Activated CD4-positive, alpha-beta memory T cell treated with anti-CD3 and anti-CD28 coated beads, Interleukin-2, amount 10 ng/mL, durations not matched to agents 7 days and 5 days (primary cell): ENCODE results near the gene G3BP1. TPM values are rescaled to one million over a fixed set of nuclear protein-coding genes. Genes with fewer than 3 reads are reported as not detected.

Source experiments
- CTCF ChIA-PET: fragments of 350-600 bp; sonication (Branson Sonifier 250); formaldehyde crosslinking; loops from one replicate; lab custom pipeline; 2021; ENCODE audit warnings: antibody characterized with exemption, inconsistent platforms; lab: Charles Lee
- POLR2A ChIA-PET: fragments of 350-600 bp; sonication (Branson Sonifier 250); formaldehyde crosslinking; loops from one replicate; lab custom pipeline; 2021; ENCODE audit warnings: antibody characterized with exemption; lab: Charles Lee
- DNase-seq: peaks from one replicate; pipeline ENCODE4 v3.0.0-alpha.2; 2020
- H3K27ac Mint-ChIP-seq: one replicate; pipeline ENCODE4 v1.8.0; 2021; ENCODE audit warnings: mild to moderate bottlenecking, mixed read lengths
- H3K27me3 Mint-ChIP-seq: one replicate; pipeline ENCODE4 v1.8.0; 2021; ENCODE audit warnings: mixed read lengths
- H3K36me3 Mint-ChIP-seq: one replicate; pipeline ENCODE4 v1.8.0; 2021; ENCODE audit warnings: low read depth, mixed read lengths
- H3K4me1 Mint-ChIP-seq: one replicate; pipeline ENCODE4 v1.8.0; 2021; ENCODE audit warnings: mixed read lengths
- H3K4me3 Mint-ChIP-seq: one replicate; pipeline ENCODE4 v1.8.0; 2021; ENCODE audit warnings: mild to moderate bottlenecking, mixed read lengths
- H3K9me3 Mint-ChIP-seq: one replicate; pipeline ENCODE4 v1.8.0; 2021; ENCODE audit warnings: mixed read lengths
- total RNA-seq, 2 experiments: library from RNA; stranded (reverse); gene quantifications; one replicate each; pipeline ENCODE4 v1.2.3, GENCODE V29; 2021

Gene G3BP1
- total RNA-seq, 2 experiments from 2014 or later, result 198 to 210 TPM

DNA sequence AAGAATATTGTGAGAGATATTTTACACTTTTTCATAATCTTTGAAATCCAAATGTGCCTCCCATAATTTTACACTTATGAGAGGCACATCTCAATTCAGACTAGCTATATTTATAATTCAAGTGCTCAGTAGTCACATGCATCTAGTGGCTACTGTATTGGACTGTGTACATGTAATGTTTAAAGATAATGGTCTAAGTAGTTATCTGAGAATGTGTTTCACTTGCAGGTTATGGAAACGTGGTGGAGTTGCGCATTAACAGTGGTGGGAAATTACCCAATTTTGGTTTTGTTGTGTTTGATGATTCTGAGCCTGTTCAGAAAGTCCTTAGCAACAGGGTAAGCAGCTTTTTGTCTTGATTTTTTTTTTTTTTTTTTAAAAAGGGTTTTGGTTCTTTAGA, 28.8 kb downstream of the G3BP1 start:
- POLR2A ChIA-PET, result interaction anchor here (4.4 kb wide), 1 partner anchor 29 kb away, joined by 24 read pairs; the partner anchor contains the start of gene G3BP1
- DNase-seq, result no peak

DNA sequence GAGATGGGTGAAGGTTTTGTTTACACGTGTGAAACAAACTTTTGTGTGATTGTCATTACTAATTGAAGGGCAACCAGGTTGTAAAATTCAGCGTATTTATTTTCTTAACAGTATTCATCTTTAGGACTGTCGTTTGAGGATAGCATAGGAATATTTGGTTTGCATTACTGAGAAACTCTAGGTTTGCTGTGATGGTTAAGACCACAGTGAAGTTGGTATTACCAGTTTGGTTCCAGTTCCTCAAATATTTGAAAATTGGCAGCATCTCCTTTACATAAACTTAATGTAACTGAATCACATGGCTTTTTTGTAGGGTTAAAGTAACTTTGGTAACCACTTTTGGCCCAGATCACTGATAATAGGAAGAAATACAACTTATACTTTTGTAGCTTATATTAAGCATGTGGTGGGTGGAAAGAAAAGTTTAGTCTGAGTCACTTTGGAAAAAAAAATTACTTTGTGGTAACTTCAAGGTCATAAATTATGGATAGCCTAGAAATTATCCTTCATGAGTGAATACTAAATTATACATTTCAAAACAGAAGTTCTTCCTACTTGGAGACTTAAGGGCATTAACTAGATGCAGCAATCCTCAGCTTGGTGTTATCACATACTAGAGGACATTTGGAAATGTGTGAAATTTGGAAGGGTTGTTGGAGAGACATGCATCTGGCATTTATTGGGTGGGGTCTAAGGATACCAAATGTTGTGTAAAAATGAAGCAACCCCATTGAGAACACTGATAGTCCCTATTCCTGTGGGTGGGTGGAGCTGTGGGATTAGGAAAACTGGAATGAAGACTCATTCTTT, 33.9 kb downstream of the G3BP1 start:
- Mint-ChIP-seq H3K27ac (no peak overlapping the region), H3K27me3 (no peaks in the 10 kb centered on the region), H3K36me3 (peaks cover 80% of the 10 kb centered on the region), H3K4me1 (peaks cover 20% of the 10 kb centered on the region), H3K4me3 (no peak overlapping the region), H3K9me3 (peaks cover 3% of the 10 kb centered on the region)
- DNase-seq, result no peak
- CTCF ChIA-PET, result interaction anchor here (0.8 to 1.3 kb wide), 2 partner anchors 19 to 21 kb away, joined by 3 to 4 read pairs; no protein-coding TSS in a partner anchor
- POLR2A ChIA-PET, result no interaction called here

More for the DNA sequence above, 28.8 kb downstream of the G3BP1 start:
- H3K9me3 Mint-ChIP-seq, result no peaks in the 10 kb centered on the region
- no peaks in the 10 kb centered on the region for H3K27me3 Mint-ChIP-seq
- peaks cover 80% of the 10 kb centered on the region for H3K36me3 Mint-ChIP-seq
- peaks cover 23% of the 10 kb centered on the region for H3K4me1 Mint-ChIP-seq
- H3K4me3 Mint-ChIP-seq, result no peak overlapping the region
- H3K27ac Mint-ChIP-seq, result no peak overlapping the region
- CTCF ChIA-PET, result interaction anchor here (0.8 to 1.2 kb wide), 2 partner anchors 25 to 29 kb away, joined by 3 to 5 read pairs; no protein-coding TSS in a partner anchor

DNA sequence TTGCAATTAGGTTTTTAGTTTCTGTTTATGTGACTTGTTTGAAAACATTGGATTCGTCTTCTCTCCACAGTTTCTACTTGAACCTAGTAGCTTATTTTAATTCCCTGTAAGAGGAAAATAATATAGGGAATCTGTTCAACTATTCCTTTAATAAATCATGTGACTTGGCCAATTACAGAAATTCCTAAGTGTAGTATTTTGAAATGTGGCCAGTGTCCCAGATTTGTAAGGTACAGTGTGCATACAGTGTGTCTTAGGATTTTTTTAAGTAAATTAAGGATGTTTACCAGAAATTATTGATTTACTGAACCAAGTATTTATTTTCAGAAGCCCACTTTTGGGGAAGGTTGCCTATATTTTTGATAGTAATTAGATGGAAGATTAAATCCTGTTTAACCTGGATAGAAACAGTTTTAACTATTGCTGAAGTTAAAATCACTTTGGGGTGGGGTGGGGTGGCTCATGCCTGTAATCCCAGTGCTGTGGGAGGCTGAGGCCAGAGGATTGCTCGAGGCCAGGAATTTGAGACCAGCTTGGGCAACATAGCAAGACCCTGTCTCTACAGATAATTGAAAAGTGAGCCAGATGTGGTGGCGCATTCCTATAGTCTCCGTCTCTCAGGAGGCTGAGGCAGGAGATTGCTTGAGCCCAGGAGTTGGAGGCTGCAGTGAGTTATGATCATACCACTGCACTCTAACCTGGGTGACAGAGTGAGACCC, 36.9 kb downstream of the G3BP1 start:
- no peaks in the 10 kb centered on the region for H3K27me3 Mint-ChIP-seq
- peaks cover 3% of the 10 kb centered on the region for H3K9me3 Mint-ChIP-seq
- no peak overlapping the region for H3K27ac Mint-ChIP-seq
- POLR2A ChIA-PET, result interaction anchor here (0.7 kb wide), 1 partner anchor 38 kb away, joined by 4 read pairs; the partner anchor contains the start of gene G3BP1
- H3K4me1 Mint-ChIP-seq, result peaks cover 24% of the 10 kb centered on the region
- CTCF ChIA-PET, result no interaction called here
- H3K36me3 Mint-ChIP-seq, result peaks cover 91% of the 10 kb centered on the region
- H3K4me3 Mint-ChIP-seq, result no peak overlapping the region
- no peak for DNase-seq

DNA sequence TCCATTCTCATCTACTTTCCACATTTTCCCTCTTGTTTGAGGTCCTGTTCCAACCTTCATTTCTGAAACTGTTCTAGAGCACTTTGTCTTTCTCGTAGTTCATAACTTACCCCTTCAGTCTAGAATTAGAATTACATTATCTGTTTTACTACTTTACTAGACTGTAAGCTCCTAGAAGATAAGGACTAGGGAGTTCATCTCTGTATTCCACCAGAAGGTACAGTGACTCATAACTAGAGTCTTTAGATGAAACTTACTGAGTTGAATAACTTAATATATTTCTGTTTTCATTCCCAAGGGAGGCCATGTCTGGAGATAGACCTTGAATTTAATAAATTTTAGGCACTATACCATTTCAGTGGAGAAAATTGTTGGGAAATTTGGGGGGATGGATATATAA, 38.7 kb downstream of the G3BP1 start:
- ChIA-PET CTCF (interaction anchor here (1.9 kb wide), 1 partner anchor 14 kb away, joined by 4 read pairs; no protein-coding TSS in a partner anchor), POLR2A (no interaction called here)
- Mint-ChIP-seq H3K27me3 (no peaks in the 10 kb centered on the region), H3K4me3 (no peak overlapping the region), H3K9me3 (peaks cover 3% of the 10 kb centered on the region), H3K4me1 (peaks cover 23% of the 10 kb centered on the region), H3K27ac (no peak overlapping the region), H3K36me3 (peaks cover 91% of the 10 kb centered on the region)
- no peak for DNase-seq

DNA sequence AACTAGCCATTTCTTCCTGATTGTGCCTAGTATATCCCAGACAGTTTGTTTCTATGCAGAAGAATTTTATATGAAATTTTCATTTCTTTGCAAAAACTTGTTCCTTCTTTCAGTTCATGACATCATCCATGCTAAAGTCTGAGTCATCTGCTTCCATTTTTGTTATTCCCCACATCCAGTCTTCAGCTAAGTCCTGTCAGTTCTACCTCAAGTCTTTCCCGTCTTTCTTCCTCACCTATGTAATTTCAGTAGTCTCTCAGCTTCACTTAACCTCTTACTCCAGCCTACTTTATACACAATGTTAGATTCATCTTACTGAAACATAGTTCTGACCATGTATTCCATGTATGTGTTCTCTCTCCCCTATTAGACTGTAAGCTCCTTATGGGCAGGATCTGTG, 39.1 kb downstream of the G3BP1 start:
- Mint-ChIP-seq H3K27me3 (no peaks in the 10 kb centered on the region), H3K4me3 (no peak overlapping the region), H3K9me3 (peaks cover 3% of the 10 kb centered on the region), H3K4me1 (peaks cover 21% of the 10 kb centered on the region), H3K36me3 (peaks cover 87% of the 10 kb centered on the region), H3K27ac (no peak overlapping the region)
- CTCF ChIA-PET, result interaction anchor here (1.9 kb wide), 1 partner anchor 13 kb away, joined by 4 read pairs; no protein-coding TSS in a partner anchor
- POLR2A ChIA-PET, result no interaction called here
- no peak for DNase-seq

DNA sequence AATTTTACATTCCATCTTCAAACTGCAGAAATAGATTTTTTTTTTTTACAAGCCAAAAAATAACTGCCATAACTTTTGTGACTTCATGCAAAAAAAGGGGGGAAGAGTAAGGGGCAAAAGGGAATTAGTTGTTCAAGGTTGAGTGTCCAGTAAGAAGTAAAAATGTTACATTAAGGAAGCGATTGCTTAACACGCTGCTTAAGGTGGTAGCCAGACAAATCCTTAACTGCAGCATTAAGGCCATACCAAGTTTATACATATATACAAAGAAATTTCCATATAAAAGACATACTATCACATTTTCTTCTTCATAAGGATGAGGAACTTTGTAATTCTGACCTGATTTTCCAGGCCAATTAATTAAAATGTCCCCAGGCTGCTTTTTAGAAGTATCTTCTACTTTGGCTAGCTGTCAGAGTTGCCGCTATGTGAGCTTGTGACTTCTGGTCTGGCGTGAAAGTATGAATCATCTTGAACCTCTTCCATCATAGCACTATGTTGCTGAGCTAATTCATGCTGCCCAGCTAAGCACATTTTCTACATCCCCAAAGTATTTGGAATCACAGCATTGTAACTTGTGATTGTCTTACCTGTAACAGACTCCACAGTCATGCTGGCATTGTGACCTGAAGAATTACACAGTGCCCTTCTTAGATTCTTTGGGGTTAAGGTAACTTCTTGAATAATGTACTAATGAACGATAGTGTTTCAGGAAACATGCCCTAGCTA, 40.0 kb downstream of the G3BP1 start:
- CTCF ChIA-PET, result interaction anchor here (1.3 kb wide), 1 partner anchor 13 kb away, joined by 3 read pairs; no protein-coding TSS in a partner anchor
- H3K36me3 Mint-ChIP-seq, result peaks cover 85% of the 10 kb centered on the region
- peaks cover 17% of the 10 kb centered on the region for H3K4me1 Mint-ChIP-seq
- H3K27ac Mint-ChIP-seq, result no peak overlapping the region
- H3K27me3 Mint-ChIP-seq, result no peaks in the 10 kb centered on the region
- H3K4me3 Mint-ChIP-seq, result no peak overlapping the region
- H3K9me3 Mint-ChIP-seq, result peaks cover 3% of the 10 kb centered on the region
- DNase-seq, result no peak
- POLR2A ChIA-PET, result interaction anchor here (1.0 to 1.4 kb wide), 2 partner anchors 13 to 41 kb away, joined by 3 to 5 read pairs; partner anchors contain the start of gene G3BP1

DNA sequence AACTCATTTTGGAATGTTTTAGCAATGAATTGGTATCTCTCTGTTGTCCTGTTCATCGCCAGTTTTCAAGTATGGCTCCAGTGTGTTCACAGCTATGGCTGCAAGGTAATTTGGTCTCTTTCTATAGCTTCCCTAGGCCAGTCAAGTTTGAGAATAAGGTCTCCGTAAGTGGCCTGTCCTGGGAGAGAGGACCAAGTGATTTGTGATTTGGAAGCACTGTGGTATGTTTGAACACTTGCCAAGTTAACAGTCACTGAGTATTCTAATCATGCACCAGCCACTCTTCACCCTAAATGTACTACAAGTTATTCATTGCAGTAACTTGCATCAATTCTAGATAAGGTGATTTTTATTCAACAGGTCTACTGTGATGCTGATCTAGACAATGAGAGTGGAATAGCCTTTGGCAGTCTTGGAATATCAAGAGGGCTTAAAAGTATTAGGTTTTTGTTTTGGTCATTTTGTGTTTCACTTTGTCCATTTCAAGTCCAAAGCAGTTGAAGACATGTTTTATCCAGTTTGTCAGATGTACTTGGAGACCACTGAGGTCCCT, 41.1 kb downstream of the G3BP1 start:
- Mint-ChIP-seq H3K4me1 (peaks cover 13% of the 10 kb centered on the region), H3K9me3 (peaks cover 3% of the 10 kb centered on the region), H3K27ac (no peak overlapping the region), H3K27me3 (no peaks in the 10 kb centered on the region), H3K4me3 (no peak overlapping the region), H3K36me3 (peaks cover 76% of the 10 kb centered on the region)
- ChIA-PET POLR2A (interaction anchor here (1.4 kb wide), 1 partner anchor 42 kb away, joined by 5 read pairs; the partner anchor contains the start of gene G3BP1), CTCF (interaction anchor here (1.3 kb wide), 1 partner anchor 12 kb away, joined by 3 read pairs; no protein-coding TSS in a partner anchor)
- DNase-seq, result no peak

DNA sequence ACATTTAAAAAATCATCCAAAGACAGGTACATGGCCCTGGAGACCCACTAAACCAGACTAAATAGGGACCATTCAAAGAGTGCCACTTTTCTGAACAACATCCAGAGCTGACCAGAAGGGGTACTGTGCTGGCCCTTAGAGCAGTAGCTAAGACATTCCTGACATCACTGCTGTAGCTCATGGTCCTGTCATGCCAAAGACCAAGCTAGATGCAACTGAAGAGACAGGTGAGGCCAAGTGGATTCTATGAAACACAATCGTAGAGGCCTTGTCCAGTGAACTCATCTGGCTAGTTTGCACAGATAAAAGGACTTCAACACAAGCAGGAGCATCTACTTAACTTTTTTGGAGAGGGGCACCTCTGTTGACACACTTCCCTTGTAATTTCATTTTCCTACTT, 43.3 kb downstream of the G3BP1 start:
- peaks cover 55% of the 10 kb centered on the region for H3K36me3 Mint-ChIP-seq
- peaks cover 6% of the 10 kb centered on the region for H3K4me1 Mint-ChIP-seq
- ChIA-PET CTCF (interaction anchor here (0.9 to 2.3 kb wide), 2 partner anchors 10 to 16 kb away, joined by 3 to 9 read pairs; no protein-coding TSS in a partner anchor), POLR2A (interaction anchor here (1.3 kb wide), 1 partner anchor 17 kb away, joined by 4 read pairs; no protein-coding TSS in a partner anchor)
- H3K9me3 Mint-ChIP-seq, result peaks cover 3% of the 10 kb centered on the region
- H3K4me3 Mint-ChIP-seq, result no peak overlapping the region
- no peak overlapping the region for H3K27ac Mint-ChIP-seq
- no peaks in the 10 kb centered on the region for H3K27me3 Mint-ChIP-seq
- DNase-seq, result no peak

DNA sequence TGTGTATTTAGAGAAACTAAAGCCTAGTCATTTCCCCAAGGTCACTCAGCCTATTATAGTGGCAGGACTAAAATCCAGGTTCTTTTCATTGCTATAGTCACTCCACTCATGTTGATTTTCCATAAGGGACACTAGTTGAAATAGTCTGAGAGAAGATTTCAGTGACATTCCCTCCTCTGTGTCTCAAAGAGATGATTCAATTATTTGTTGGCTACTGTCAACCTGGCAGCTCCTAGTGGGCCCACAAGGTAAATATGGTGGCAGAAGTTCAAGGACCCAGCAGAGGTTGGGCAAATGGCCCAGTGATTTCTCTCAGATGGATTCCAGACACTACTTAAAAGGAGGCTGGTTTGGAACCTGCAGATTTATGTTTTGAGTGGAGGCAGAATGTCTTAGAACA, 48.1 kb downstream of the G3BP1 start:
- Mint-ChIP-seq H3K9me3 (no peaks in the 10 kb centered on the region), H3K4me1 (no peaks in the 10 kb centered on the region), H3K27ac (no peak overlapping the region), H3K36me3 (peaks cover 10% of the 10 kb centered on the region), H3K4me3 (no peak overlapping the region), H3K27me3 (no peaks in the 10 kb centered on the region)
- DNase-seq, result no peak
- CTCF ChIA-PET, result interaction anchor here (2.0 to 3.3 kb wide), 2 partner anchors 11 to 323 kb away, joined by 4 to 16 read pairs; no protein-coding TSS in a partner anchor
- POLR2A ChIA-PET, result no interaction called here

DNA sequence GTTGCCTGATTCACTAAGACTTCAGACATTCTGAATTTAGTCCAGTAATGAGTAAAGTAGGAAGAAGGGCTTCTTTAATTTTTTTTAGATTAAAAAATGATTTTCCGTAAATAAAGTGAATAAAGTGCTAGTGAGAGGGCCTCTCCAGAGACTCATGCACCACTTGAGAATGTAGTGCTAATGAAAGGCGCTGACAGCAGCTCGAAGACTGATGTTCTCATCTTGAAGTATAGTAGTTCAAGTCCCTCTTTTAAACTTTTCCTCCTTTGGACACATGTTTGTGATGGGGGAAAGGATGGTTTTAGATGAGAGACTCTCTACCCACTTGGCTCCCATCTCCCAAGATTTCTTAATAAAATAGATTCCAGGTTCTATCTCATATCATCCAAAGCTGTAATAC, 48.5 kb downstream of the G3BP1 start:
- no peak overlapping the region for H3K4me3 Mint-ChIP-seq
- H3K27me3 Mint-ChIP-seq, result no peaks in the 10 kb centered on the region
- peaks cover 8% of the 10 kb centered on the region for H3K36me3 Mint-ChIP-seq
- no peaks in the 10 kb centered on the region for H3K9me3 Mint-ChIP-seq
- no peaks in the 10 kb centered on the region for H3K4me1 Mint-ChIP-seq
- POLR2A ChIA-PET, result no interaction called here
- no peak for DNase-seq
- H3K27ac Mint-ChIP-seq, result no peak overlapping the region
- CTCF ChIA-PET, result no interaction called here

DNA sequence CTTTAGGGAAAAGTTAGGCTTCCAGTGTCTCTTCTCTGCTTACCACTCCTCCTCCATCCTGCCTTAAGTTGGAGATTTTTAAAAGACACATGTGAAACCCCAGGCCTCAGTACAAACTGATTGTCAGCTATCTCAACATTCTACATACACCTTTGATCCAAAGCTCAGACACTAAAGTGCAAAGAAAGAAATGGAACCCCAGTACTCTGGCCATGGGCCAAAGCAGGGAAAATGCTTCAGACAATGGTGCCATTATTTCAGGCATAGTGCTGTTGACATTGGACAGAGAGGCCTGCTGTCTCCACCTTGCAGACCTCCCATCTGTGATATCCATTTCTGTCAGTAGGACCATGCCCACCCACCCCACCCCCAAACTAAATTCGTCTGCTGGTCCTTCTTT, 49.1 kb downstream of the G3BP1 start:
- Mint-ChIP-seq H3K9me3 (no peaks in the 10 kb centered on the region), H3K27me3 (no peaks in the 10 kb centered on the region), H3K4me1 (no peaks in the 10 kb centered on the region), H3K27ac (no peak overlapping the region), H3K4me3 (no peak overlapping the region), H3K36me3 (peaks cover 5% of the 10 kb centered on the region)
- ChIA-PET CTCF (no interaction called here), POLR2A (no interaction called here)
- no peak for DNase-seq

DNA sequence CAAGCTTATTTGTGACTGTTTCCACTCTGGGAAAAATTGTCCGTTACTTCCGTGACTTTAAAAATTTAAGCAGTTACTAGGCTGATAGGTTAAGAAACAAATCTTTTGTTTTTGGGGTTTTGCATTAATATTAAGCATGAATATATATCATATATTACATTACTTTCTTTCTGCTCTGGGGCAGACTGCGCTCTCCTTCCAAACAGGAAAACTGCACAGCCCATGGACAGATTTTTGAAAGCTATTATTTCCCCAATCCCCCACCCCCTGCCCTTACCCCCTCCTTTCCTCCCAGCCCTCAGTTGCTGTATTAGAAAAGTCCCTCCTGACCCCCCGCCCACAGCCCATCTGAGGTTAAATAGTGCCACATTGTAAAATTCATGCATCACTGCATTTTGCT, 50.4 kb downstream of the G3BP1 start:
- CTCF ChIA-PET, result no interaction called here
- Mint-ChIP-seq H3K27me3 (no peaks in the 10 kb centered on the region), H3K36me3 (no peaks in the 10 kb centered on the region), H3K27ac (no peak overlapping the region), H3K9me3 (no peaks in the 10 kb centered on the region), H3K4me1 (no peaks in the 10 kb centered on the region), H3K4me3 (no peak overlapping the region)
- POLR2A ChIA-PET, result no interaction called here
- DNase-seq, result no peak
